ENCODE data around the gene EXD2.
"Not testable (repeated sequence)": the region's sequence is repeated elsewhere in the genome, so short reads cannot be mapped to it uniquely, and the experiment has no call there.

Gene EXD2

GRCh38 chr14:69259527-69260189 is 68.4 kb downstream of the EXD2 start, which contains the start of gene GALNT16:
GALNT16 (plus strand) TSS chr14:69260158; CDS start chr14:69260291, 133 bp downstream.
- peak; percentile 9 for DNase-seq

GRCh38 chr14:69260190-69260860 is 69.0 kb downstream of the EXD2 start:
- peak; percentile 25 for DNase-seq

- peak; percentile 28 for DNase-seq
Measured at GRCh38 chr14:69260861-69261564, 69.7 kb downstream of the EXD2 start.

GRCh38 chr14:69261761-69262331 is 70.5 kb downstream of the EXD2 start:
- no peak for DNase-seq

GRCh38 chr14:69262516-69262915 is 71.2 kb downstream of the EXD2 start:
- no peak for DNase-seq

- no peak for DNase-seq
Measured at GRCh38 chr14:69263364-69263763, 72.1 kb downstream of the EXD2 start.

GRCh38 chr14:69263771-69264170 is 72.5 kb downstream of the EXD2 start:
- no peak for DNase-seq

GRCh38 chr14:69266572-69267345 is 75.5 kb downstream of the EXD2 start:
- no peak for DNase-seq

- no peak for DNase-seq
Measured at GRCh38 chr14:69267492-69267891, 76.2 kb downstream of the EXD2 start.

GRCh38 chr14:69268223-69268622 is 76.9 kb downstream of the EXD2 start:
- no peak for DNase-seq

GRCh38 chr14:69268763-69269162 is 77.5 kb downstream of the EXD2 start:
- DNase-seq, result no peak

GRCh38 chr14:69269381-69269780 is 78.1 kb downstream of the EXD2 start:
- no peak for DNase-seq

GRCh38 chr14:69270097-69270496 is 78.8 kb downstream of the EXD2 start:
- DNase-seq, result no peak

- DNase-seq, result no peak
Measured at GRCh38 chr14:69270795-69271708, 79.8 kb downstream of the EXD2 start.

GRCh38 chr14:69274321-69274720 is 83.0 kb downstream of the EXD2 start:
- DNase-seq, result no peak

- DNase-seq, result no peak
Measured at GRCh38 chr14:69275331-69275730, 84.0 kb downstream of the EXD2 start.

GRCh38 chr14:69277356-69277755 is 86.1 kb downstream of the EXD2 start:
- DNase-seq, result not testable (repeated sequence)

GRCh38 chr14:69280746-69281291 is 89.5 kb downstream of the EXD2 start:
- DNase-seq, result no peak

GRCh38 chr14:69281450-69282169 is 90.3 kb downstream of the EXD2 start:
- no peak for DNase-seq

GRCh38 chr14:69282448-69282847 is 91.2 kb downstream of the EXD2 start:
- no peak for DNase-seq

- DNase-seq, result no peak
Measured at GRCh38 chr14:69284170-69284569, 92.9 kb downstream of the EXD2 start.

Data from NCI-H1105 (cell line).